Endothelial cell of umbilical vein (primary cell): Measurements from ENCODE around the gene CRY2. TPM values are rescaled to one million over a fixed set of nuclear protein-coding genes. Genes with fewer than 3 reads are reported as not detected.

Experiments used
- BruUV-seq: library from RNA; stranded (reverse); fragments of 400-500 nt; replicated peaks from 2 replicates; lab custom pipeline; 2021; lab: Mats Ljungman, UMichigan
- CTCF ChIA-PET: fragments of 300-600, 350-600 bp; sonication (Branson Sonifier 250); formaldehyde crosslinking; loops from one replicate; lab custom pipeline; 2021; ENCODE audit warnings: antibody characterized with exemption, inconsistent platforms; lab: Charles Lee
- POLR2A ChIA-PET: fragments of 300-600, 350-600 bp; sonication (Branson Sonifier 250); formaldehyde crosslinking; loops from one replicate; lab custom pipeline; 2021; ENCODE audit warnings: antibody characterized with exemption, inconsistent platforms; lab: Charles Lee
- DNase-seq: peaks from one replicate; pipeline ENCODE4 v3.0.0-alpha.2; 2011; ENCODE audit warnings: low read depth, low spot score
- FAIRE-seq: peaks from 2 replicates; lab custom pipeline; 2011; peaks lifted over from hg19 to GRCh38; lab: Jason Lieb, UNC
- H2AFZ ChIP-seq: 2 replicates; pipeline ENCODE4 v1.6.0; 2012; ENCODE audit warnings: low read depth, low read length, control low read depth, inconsistent platforms
- H3K27ac ChIP-seq: 2 replicates; pipeline ENCODE4 v1.5.1; 2011; ENCODE audit warnings: low read depth, mild to moderate bottlenecking, control low read depth, low read length, moderate library complexity; ENCODE audit not compliant: insufficient read depth
- H3K27me3 ChIP-seq, 2 experiments: 2 replicates each; pipeline versions ENCODE4 v1.6.0 to v1.6.1; 2011; ENCODE audit warnings: low read length in 2 of 2, mixed read lengths in 1 of 2; ENCODE audit not compliant: control insufficient read depth in 2 of 2, insufficient read depth in 2 of 2
- H3K36me3 ChIP-seq, 2 experiments: 2 replicates in 1 of 2; 3 replicates in 1 of 2; pipeline ENCODE4 v1.5.1; 2011; ENCODE audit warnings: low read length in 2 of 2, mild to moderate bottlenecking in 1 of 2, moderate library complexity in 1 of 2; ENCODE audit not compliant: control insufficient read depth in 2 of 2, insufficient read depth in 2 of 2; ENCODE audit errors: extremely low read depth in 1 of 2
- H3K4me1 ChIP-seq: 3 replicates; pipeline ENCODE4 v1.5.1; 2011; ENCODE audit warnings: mild to moderate bottlenecking, low read length; ENCODE audit not compliant: control insufficient read depth, insufficient read depth; ENCODE audit errors: extremely low read depth
- H3K4me2 ChIP-seq: 2 replicates; pipeline ENCODE4 v1.6.1; 2011; ENCODE audit warnings: low read length, control low read depth, mixed read lengths; ENCODE audit not compliant: insufficient read depth
- H3K4me3 ChIP-seq, 3 experiments: fragments of 200-600 bp in 1 of 3; sonication (generic), shearing (Covaris generic) in 1 of 3; replicated peaks in 1 of 3; 2 replicates each; pipeline ENCODE4 v1.5.1; 2011 to 2016; ENCODE audit warnings: control low read depth in 3 of 3, low read length in 3 of 3, mild to moderate bottlenecking in 2 of 3, inconsistent platforms in 1 of 3, low read depth in 1 of 3, moderate library complexity in 1 of 3; ENCODE audit not compliant: insufficient read depth in 1 of 3
- H3K79me2 ChIP-seq: 2 replicates; pipeline ENCODE4 v1.6.0; 2012; ENCODE audit warnings: low read length, inconsistent platforms; ENCODE audit not compliant: control insufficient read depth, insufficient read depth
- H3K9ac ChIP-seq: replicated peaks from 2 replicates; pipeline ENCODE3; 2011; ENCODE audit warnings: low read length, control low read depth; ENCODE audit not compliant: insufficient read depth; ENCODE audit errors: extremely low read depth
- H3K9me1 ChIP-seq: replicated peaks from 3 replicates; pipeline ENCODE4 v1.6.0; 2011; ENCODE audit warnings: mild to moderate bottlenecking, low read length; ENCODE audit not compliant: control insufficient read depth, insufficient read depth; ENCODE audit errors: extremely low read depth
- H3K9me3 ChIP-seq: replicated peaks from 2 replicates; pipeline ENCODE4 v1.5.1; 2012; ENCODE audit warnings: low read length, inconsistent platforms; ENCODE audit not compliant: control insufficient read depth, insufficient read depth
- H4K20me1 ChIP-seq: replicated peaks from 2 replicates; pipeline ENCODE3; 2011; ENCODE audit warnings: mild to moderate bottlenecking, low read length; ENCODE audit not compliant: control insufficient read depth, insufficient read depth; ENCODE audit errors: extremely low read depth
- EZH2 ChIP-seq: IDR thresholded peaks from 2 replicates; pipeline ENCODE4 v1.6.1; 2012; ENCODE audit warnings: borderline replicate concordance, low read depth, mild to moderate bottlenecking, moderate library complexity, low read length, inconsistent platforms; ENCODE audit not compliant: severe bottlenecking
- FOS ChIP-seq: IDR thresholded peaks from 2 replicates; pipeline ENCODE4 v1.6.1; 2011; ENCODE audit warnings: mild to moderate bottlenecking, low read length, moderate library complexity, borderline replicate concordance; ENCODE audit not compliant: insufficient read depth
- GATA2 ChIP-seq: IDR thresholded peaks from 2 replicates; pipeline ENCODE4 v1.7.0; 2011; ENCODE audit warnings: low read depth, mild to moderate bottlenecking, moderate library complexity, mixed read lengths, low read length; ENCODE audit not compliant: insufficient read length, insufficient read depth
- JUN ChIP-seq: IDR thresholded peaks from 2 replicates; pipeline ENCODE4 v1.6.1; 2011; ENCODE audit warnings: borderline replicate concordance, low read depth; ENCODE audit not compliant: insufficient read length, insufficient read depth
- MYC ChIP-seq: IDR thresholded peaks from one replicate; pipeline ENCODE4 v1.6.1; 2011; ENCODE audit warnings: mild to moderate bottlenecking, low read depth, low read length
- POLR2A ChIP-seq: IDR thresholded peaks from 2 replicates; pipeline ENCODE4 v1.6.1; 2012; ENCODE audit warnings: low read depth, mild to moderate bottlenecking, control low read depth, low read length
- POLR2AphosphoS5 ChIP-seq: IDR thresholded peaks from 2 replicates; pipeline ENCODE4 v1.6.1; 2012; ENCODE audit warnings: low read depth, mild to moderate bottlenecking, control low read depth, low read length, moderate library complexity; ENCODE audit not compliant: insufficient read depth
- dilution Hi-C: fragments of 300-500 bp; cut with MboI; formaldehyde crosslinking; loops from one replicate; pipeline ENCODE4 v1.15.0; 2019; ENCODE audit warnings: low sequenced_read_pairs; ENCODE audit not compliant: extremely low pct_ligation_motif_present
- intact Hi-C: fragments of 100-400 bp; cut with micrococcal nuclease; formaldehyde crosslinking; loops from one replicate; pipeline ENCODE4 v1.10.0; 2022
- polyA plus RNA-seq, 4 experiments: library from polyadenylated mRNA; depleted of rRNA in 3 of 4; stranded (reverse) in 3 of 4; unstranded in 1 of 4; fragments of >200 nt; gene quantifications; 2 replicates each; pipeline versions ENCODE4 v1.2.1 to v1.2.3, GENCODE V29; 2011 to 2012; ENCODE audit warnings: missing spikeins in 1 of 4
- total RNA-seq: library from RNA; stranded (reverse); gene quantifications from 2 replicates; pipeline ENCODE4 v1.2.3, GENCODE V29; 2021
- TF ChIP-seq, protein P1 (sequence below): IDR thresholded peaks from 2 replicates; pipeline ENCODE4 v1.6.1; 2011; ENCODE audit not compliant: insufficient read depth, insufficient read length
- TF ChIP-seq, protein P2 (sequence below), 2 donors: IDR thresholded peaks; 1 replicate in 1 of 2; 2 replicates in 1 of 2; pipeline ENCODE4 v1.5.1; 2011; ENCODE audit warnings: low read length in 2 of 2, mild to moderate bottlenecking in 2 of 2, moderate library complexity in 2 of 2, control low read depth in 1 of 2, inconsistent platforms in 1 of 2, low read depth in 1 of 2; ENCODE audit not compliant: insufficient read depth in 1 of 2; ENCODE audit errors: extremely low read depth in 1 of 2

CRY2 gene
- total and polyA plus RNA-seq, 2 donors (not counting 3 experiments of a cell fraction or from before 2014, with no cell fraction given), result 7.7 to 11.7 TPM

DNA sequence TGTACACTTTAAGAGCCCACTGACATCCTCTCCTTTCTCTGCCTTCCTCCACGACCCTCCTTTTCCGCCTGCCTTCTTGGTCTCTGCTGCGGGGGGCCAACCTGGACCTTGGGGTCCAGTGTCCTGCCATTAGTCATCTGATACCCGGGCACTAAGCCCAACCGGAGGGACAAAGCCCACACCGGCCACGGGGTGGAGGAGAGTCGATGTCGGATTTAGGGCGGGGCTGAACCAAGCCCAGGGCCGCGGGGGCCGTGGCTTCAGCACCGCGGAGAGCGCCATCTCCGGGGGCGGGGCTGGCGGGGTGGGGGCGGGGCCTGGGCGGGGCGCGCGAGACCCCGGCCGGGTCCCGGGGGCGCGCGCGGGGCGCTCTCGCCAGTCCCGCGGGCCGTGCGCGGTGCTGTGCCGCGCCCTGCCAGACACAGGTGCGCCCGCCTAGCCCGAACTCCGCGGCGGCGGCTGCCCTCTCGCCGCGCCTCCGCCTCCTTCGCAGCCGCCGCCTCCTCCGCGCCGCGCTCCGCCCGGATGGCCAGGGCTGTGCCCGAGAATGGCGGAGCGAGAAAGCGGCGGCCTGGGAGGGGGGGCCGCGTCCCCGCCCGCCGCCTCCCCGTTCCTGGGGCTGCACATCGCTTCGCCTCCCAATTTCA is 38.1 kb downstream of the CRY2 start, which contains the start of gene MAPK8IP1:
Gene MAPK8IP1 (plus strand): TSS at position 378 of the 647 bp plus-strand sequence. CDS start 170 bp downstream, at position 548.
- H3K9me1 ChIP-seq, result no peaks in the 10 kb centered on the region
- no peaks in the 10 kb centered on the region for H3K36me3 ChIP-seq
- peaks cover 2 to 5% of the 10 kb centered on the region in 2 experiments for H3K27me3 ChIP-seq
- H3K4me3 ChIP-seq, result peak within 1 kb of the TSS in 2 of 3 experiments; percentile 22 to 30
- FAIRE-seq (no peak), DNase-seq (peak; percentile 16)
- no peaks in the 10 kb centered on the region for H3K9me3 ChIP-seq
- TF ChIP-seq GATA2, result no peak
- no peak for TF ChIP-seq POLR2A
- no peak for TF ChIP-seq FOS
- TF ChIP-seq, protein P1, sequence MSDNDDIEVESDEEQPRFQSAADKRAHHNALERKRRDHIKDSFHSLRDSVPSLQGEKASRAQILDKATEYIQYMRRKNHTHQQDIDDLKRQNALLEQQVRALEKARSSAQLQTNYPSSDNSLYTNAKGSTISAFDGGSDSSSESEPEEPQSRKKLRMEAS, result no peak
- TF ChIP-seq MYC, result no peak
- TF ChIP-seq JUN, result no peak
- TF ChIP-seq, protein P2, sequence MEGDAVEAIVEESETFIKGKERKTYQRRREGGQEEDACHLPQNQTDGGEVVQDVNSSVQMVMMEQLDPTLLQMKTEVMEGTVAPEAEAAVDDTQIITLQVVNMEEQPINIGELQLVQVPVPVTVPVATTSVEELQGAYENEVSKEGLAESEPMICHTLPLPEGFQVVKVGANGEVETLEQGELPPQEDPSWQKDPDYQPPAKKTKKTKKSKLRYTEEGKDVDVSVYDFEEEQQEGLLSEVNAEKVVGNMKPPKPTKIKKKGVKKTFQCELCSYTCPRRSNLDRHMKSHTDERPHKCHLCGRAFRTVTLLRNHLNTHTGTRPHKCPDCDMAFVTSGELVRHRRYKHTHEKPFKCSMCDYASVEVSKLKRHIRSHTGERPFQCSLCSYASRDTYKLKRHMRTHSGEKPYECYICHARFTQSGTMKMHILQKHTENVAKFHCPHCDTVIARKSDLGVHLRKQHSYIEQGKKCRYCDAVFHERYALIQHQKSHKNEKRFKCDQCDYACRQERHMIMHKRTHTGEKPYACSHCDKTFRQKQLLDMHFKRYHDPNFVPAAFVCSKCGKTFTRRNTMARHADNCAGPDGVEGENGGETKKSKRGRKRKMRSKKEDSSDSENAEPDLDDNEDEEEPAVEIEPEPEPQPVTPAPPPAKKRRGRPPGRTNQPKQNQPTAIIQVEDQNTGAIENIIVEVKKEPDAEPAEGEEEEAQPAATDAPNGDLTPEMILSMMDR (IDR thresholded peaks at IDR 0.05; ENCODE audit: extremely low read depth in 1 of 2, insufficient read depth in 1 of 2, low read depth in 1 of 2, low read length in 2 of 2), result no peak
- no peak for TF ChIP-seq EZH2
- TF ChIP-seq POLR2AphosphoS5, result no peak
- ChIA-PET POLR2A (no interaction called here), CTCF (no interaction called here)
- H3K4me2 ChIP-seq, result peak within 1 kb of the TSS; percentile 28
- H3K79me2 ChIP-seq, result no peaks in the 10 kb centered on the region
- no peaks in the 10 kb centered on the region for H3K4me1 ChIP-seq
- no peak within 1 kb of the TSS for H3K9ac ChIP-seq
- BruUV-seq, result no TSS peak
- H2AFZ ChIP-seq, result peak within 1 kb of the TSS; percentile 25
- no peaks in the 10 kb centered on the region for H4K20me1 ChIP-seq
- dilution Hi-C loops (no loop called here), intact Hi-C loops (no loop called here)
- H3K27ac ChIP-seq, result no peak within 1 kb of the TSS
